Measurements from ENCODE around the gene MRTFB. TPM values are rescaled to one million over a fixed set of nuclear protein-coding genes. Genes with fewer than 3 reads are reported as not detected.
"Not testable (repeated sequence)": the region's sequence is repeated elsewhere in the genome, so short reads cannot be mapped to it uniquely, and the experiment has no call there.

The MRTFB gene
- total RNA-seq, 1 experiment from 2014 or later, result 7.6 TPM

GRCh38 chr16:14151256-14152030 is 80.3 kb downstream of the MRTFB start:
- DNase-seq (ENCODE audit: low read depth, low spot score), result no peak
- in situ Hi-C loops (cut with HindIII; ENCODE audit: low pct_unique_long_range_greater_than_20kb, low sequenced_read_pairs), result no loop called here

GRCh38 chr16:14155572-14156190 is 84.6 kb downstream of the MRTFB start:
- in situ Hi-C loops (cut with HindIII; ENCODE audit: low pct_unique_long_range_greater_than_20kb, low sequenced_read_pairs), result no loop called here

GRCh38 chr16:14164916-14165662 is 94.0 kb downstream of the MRTFB start:
- DNase-seq (ENCODE audit: low read depth, low spot score), result no peak
- in situ Hi-C loops (cut with HindIII; ENCODE audit: low pct_unique_long_range_greater_than_20kb, low sequenced_read_pairs), result no loop called here

More at GRCh38 chr16:14155572-14156190, 84.6 kb downstream of the MRTFB start:
- DNase-seq (ENCODE audit: low read depth, low spot score), result no peak

- in situ Hi-C loops (cut with HindIII; ENCODE audit: low pct_unique_long_range_greater_than_20kb, low sequenced_read_pairs), result no loop called here
- DNase-seq (ENCODE audit: low read depth, low spot score), result no peak
These were observed 97.0 kb downstream of the MRTFB start for GRCh38 chr16:14168146-14168545.

GRCh38 chr16:14172200-14172809 is 101.2 kb downstream of the MRTFB start:
- no peak for DNase-seq (ENCODE audit: low read depth, low spot score)
- in situ Hi-C loops (cut with HindIII; ENCODE audit: low pct_unique_long_range_greater_than_20kb, low sequenced_read_pairs), result no loop called here

GRCh38 chr16:14175086-14175485 is 104.0 kb downstream of the MRTFB start:
- in situ Hi-C loops (cut with HindIII; ENCODE audit: low pct_unique_long_range_greater_than_20kb, low sequenced_read_pairs), result no loop called here
- DNase-seq (ENCODE audit: low read depth, low spot score), result no peak

GRCh38 chr16:14177704-14178103 is 106.6 kb downstream of the MRTFB start:
- in situ Hi-C loops (cut with HindIII; ENCODE audit: low pct_unique_long_range_greater_than_20kb, low sequenced_read_pairs), result no loop called here

GRCh38 chr16:14179116-14179515 is 108.0 kb downstream of the MRTFB start:
- in situ Hi-C loops (cut with HindIII; ENCODE audit: low pct_unique_long_range_greater_than_20kb, low sequenced_read_pairs), result no loop called here
- no peak for DNase-seq (ENCODE audit: low read depth, low spot score)

More at GRCh38 chr16:14177704-14178103, 106.6 kb downstream of the MRTFB start:
- DNase-seq (ENCODE audit: low read depth, low spot score), result no peak

GRCh38 chr16:14180481-14180944 is 109.4 kb downstream of the MRTFB start:
- DNase-seq (ENCODE audit: low read depth, low spot score), result peak; percentile 59
- in situ Hi-C loops (cut with HindIII; ENCODE audit: low pct_unique_long_range_greater_than_20kb, low sequenced_read_pairs), result no loop called here

GRCh38 chr16:14181371-14182050 is 110.4 kb downstream of the MRTFB start:
- in situ Hi-C loops (cut with HindIII; ENCODE audit: low pct_unique_long_range_greater_than_20kb, low sequenced_read_pairs), result no loop called here
- DNase-seq (ENCODE audit: low read depth, low spot score), result no peak

GRCh38 chr16:14182999-14183398 is 111.9 kb downstream of the MRTFB start:
- in situ Hi-C loops (cut with HindIII; ENCODE audit: low pct_unique_long_range_greater_than_20kb, low sequenced_read_pairs), result no loop called here

GRCh38 chr16:14183962-14184361 is 112.8 kb downstream of the MRTFB start:
- DNase-seq (ENCODE audit: low read depth, low spot score); in situ Hi-C loops (cut with HindIII; ENCODE audit: low pct_unique_long_range_greater_than_20kb, low sequenced_read_pairs): not testable (repeated sequence)

More at GRCh38 chr16:14182999-14183398, 111.9 kb downstream of the MRTFB start:
- DNase-seq (ENCODE audit: low read depth, low spot score), result no peak

GRCh38 chr16:14186007-14186794 is 115.1 kb downstream of the MRTFB start:
- DNase-seq (ENCODE audit: low read depth, low spot score), result peak; percentile 39
- in situ Hi-C loops (cut with HindIII; ENCODE audit: low pct_unique_long_range_greater_than_20kb, low sequenced_read_pairs), result no loop called here

GRCh38 chr16:14186795-14187221 is 115.7 kb downstream of the MRTFB start:
- in situ Hi-C loops (cut with HindIII; ENCODE audit: low pct_unique_long_range_greater_than_20kb, low sequenced_read_pairs), result no loop called here
- no peak for DNase-seq (ENCODE audit: low read depth, low spot score)

GRCh38 chr16:14187517-14188338 is 116.6 kb downstream of the MRTFB start:
- no peak for DNase-seq (ENCODE audit: low read depth, low spot score)
- in situ Hi-C loops (cut with HindIII; ENCODE audit: low pct_unique_long_range_greater_than_20kb, low sequenced_read_pairs), result no loop called here

GRCh38 chr16:14193316-14193871 is 122.3 kb downstream of the MRTFB start:
- no peak for DNase-seq (ENCODE audit: low read depth, low spot score)
- in situ Hi-C loops (cut with HindIII; ENCODE audit: low pct_unique_long_range_greater_than_20kb, low sequenced_read_pairs), result no loop called here

Measured in SK-MEL-5 (cell line).